ENCODE measurements around the gene SBF2. TPM values are rescaled to one million over a fixed set of nuclear protein-coding genes. Genes with fewer than 3 reads are reported as not detected.
"Not testable (repeated sequence)": the region's sequence is repeated elsewhere in the genome, so short reads cannot be mapped to it uniquely, and the experiment has no call there.

Gene SBF2
- total RNA-seq, 1 experiment from 2014 or later: 31.3 TPM

- POLR2A ChIA-PET (ENCODE audit: unreplicated experiment): no interaction called here
- Histone ChIP-seq H3K4me1 (ENCODE audit: insufficient read depth, low read length) (peaks cover 14% of the 10 kb centered on the region; the same call in 1 of the 2 replicates), H3K79me2 (ENCODE audit: low read length) (peaks cover 24% of the 10 kb centered on the region), H3K9ac (ENCODE audit: low read length) (no peak overlapping the region), H3K27me3 (ENCODE audit: low read length) (no peaks in the 10 kb centered on the region), H3F3A (ENCODE audit: low read length, unreplicated experiment) (no peaks in the 10 kb centered on the region), H3K4me3 (ENCODE audit: low read length) (no peak overlapping the region), H3K9me2 (replicated peaks; ENCODE audit: low read length) (no peaks in the 10 kb centered on the region), H3K9me3 (ENCODE audit: low read length) (no peaks in the 10 kb centered on the region), H3K4me2 (ENCODE audit: low read length) (no peak overlapping the region), H2AFZ (ENCODE audit: low read length) (no peak overlapping the region), H3K36me3 (ENCODE audit: low read depth, low read length) (no peaks in the 10 kb centered on the region), H4K20me1 (ENCODE audit: low read length) (no peaks in the 10 kb centered on the region), H3K27ac (ENCODE audit: low read length) (no peak overlapping the region)
- intact Hi-C loops (cut with micrococcal nuclease): no loop called here
- BruUV-seq (replicated peaks): no TSS peak
- no peak; the same call in 1 of the 2 replicates for ATAC-seq
- CTCF ChIA-PET: no interaction called here
- DNase-seq: peak; percentile 57
- no peak for TF ChIP-seq EZH2 (IDR thresholded peaks at IDR 0.05; ENCODE audit: low read length, unreplicated experiment)
Observed at GRCh38 chr11:10233581-10233980, 60.4 kb downstream of the SBF2 start.

GRCh38 chr11:10232756-10233155 lies 61.3 kb downstream of the SBF2 start:
- H3K9me3 ChIP-seq (ENCODE audit: low read length): no peaks in the 10 kb centered on the region
- no peaks in the 10 kb centered on the region for H4K20me1 ChIP-seq (ENCODE audit: low read length)
- H3K27me3 ChIP-seq (ENCODE audit: low read length): no peaks in the 10 kb centered on the region
- H3K79me2 ChIP-seq (ENCODE audit: low read length): peaks cover 23% of the 10 kb centered on the region
- no peak overlapping the region for H3K9ac ChIP-seq (ENCODE audit: low read length)
- DNase-seq: no peak
- ChIA-PET POLR2A (ENCODE audit: unreplicated experiment) (no interaction called here), CTCF (no interaction called here)
- H3K4me3 ChIP-seq (ENCODE audit: low read length): no peak overlapping the region
- H3K9me2 ChIP-seq (replicated peaks; ENCODE audit: low read length): no peaks in the 10 kb centered on the region
- no peaks in the 10 kb centered on the region for H3K36me3 ChIP-seq (ENCODE audit: low read depth, low read length)
- no peak overlapping the region for H2AFZ ChIP-seq (ENCODE audit: low read length)
- peaks cover 14% of the 10 kb centered on the region; the same call in 1 of the 2 replicates for H3K4me1 ChIP-seq (ENCODE audit: insufficient read depth, low read length)
- intact Hi-C loops (cut with micrococcal nuclease): no loop called here
- no peak overlapping the region for H3K4me2 ChIP-seq (ENCODE audit: low read length)
- no peak for TF ChIP-seq CTCF (conservative IDR thresholded peaks at IDR 0.05; ENCODE audit: low read depth, low read length)
- TF ChIP-seq EZH2 (IDR thresholded peaks at IDR 0.05; ENCODE audit: low read length, unreplicated experiment): no peak
- no peak for TF ChIP-seq EZH2phosphoT487 (IDR thresholded peaks at IDR 0.05; ENCODE audit: borderline replicate concordance, low read length)
- H3K27ac ChIP-seq (ENCODE audit: low read length): no peak overlapping the region
- no peak for ATAC-seq
- no peaks in the 10 kb centered on the region for H3F3A ChIP-seq (ENCODE audit: low read length, unreplicated experiment)
- BruUV-seq (replicated peaks): no TSS peak

GRCh38 chr11:10231803-10232202 lies 62.2 kb downstream of the SBF2 start:
- H3K9ac ChIP-seq (ENCODE audit: low read length); DNase-seq; BruUV-seq (replicated peaks); H3K36me3 ChIP-seq (ENCODE audit: low read depth, low read length); H3K4me3 ChIP-seq (ENCODE audit: low read length); intact Hi-C loops (cut with micrococcal nuclease); H4K20me1 ChIP-seq (ENCODE audit: low read length); H2AFZ ChIP-seq (ENCODE audit: low read length); H3K27ac ChIP-seq (ENCODE audit: low read length); CTCF ChIA-PET; H3K9me3 ChIP-seq (ENCODE audit: low read length); H3K4me2 ChIP-seq (ENCODE audit: low read length); ATAC-seq; H3K27me3 ChIP-seq (ENCODE audit: low read length); H3K9me2 ChIP-seq (replicated peaks; ENCODE audit: low read length); POLR2A ChIA-PET (ENCODE audit: unreplicated experiment); H3F3A ChIP-seq (ENCODE audit: low read length, unreplicated experiment): not testable (repeated sequence)
- Histone ChIP-seq H3K4me1 (ENCODE audit: insufficient read depth, low read length) (peaks cover 11% of the 10 kb centered on the region; the same call in 1 of the 2 replicates), H3K79me2 (ENCODE audit: low read length) (peaks cover 16% of the 10 kb centered on the region; the same call in 1 of the 2 replicates)

GRCh38 chr11:10225553-10225952 lies 68.5 kb downstream of the SBF2 start:
- no peaks in the 10 kb centered on the region for H3K9me2 ChIP-seq (replicated peaks; ENCODE audit: low read length)
- H3K9me3 ChIP-seq (ENCODE audit: low read length): no peaks in the 10 kb centered on the region
- CTCF ChIA-PET: no interaction called here
- H4K20me1 ChIP-seq (ENCODE audit: low read length): no peaks in the 10 kb centered on the region
- DNase-seq (no peak), ATAC-seq (no peak)
- H3K9ac ChIP-seq (ENCODE audit: low read length): no peak overlapping the region
- no peaks in the 10 kb centered on the region for H3K79me2 ChIP-seq (ENCODE audit: low read length)
- intact Hi-C loops (cut with micrococcal nuclease): no loop called here
- no peak overlapping the region for H3K27ac ChIP-seq (ENCODE audit: low read length)
- H3K4me1 ChIP-seq (ENCODE audit: insufficient read depth, low read length): no peaks in the 10 kb centered on the region
- H3K4me3 ChIP-seq (ENCODE audit: low read length): no peak overlapping the region
- POLR2A ChIA-PET (ENCODE audit: unreplicated experiment): no interaction called here
- H3F3A ChIP-seq (ENCODE audit: low read length, unreplicated experiment): no peaks in the 10 kb centered on the region
- H3K27me3 ChIP-seq (ENCODE audit: low read length): no peaks in the 10 kb centered on the region
- H3K4me2 ChIP-seq (ENCODE audit: low read length): no peak overlapping the region
- TF ChIP-seq EZH2phosphoT487 (IDR thresholded peaks at IDR 0.05; ENCODE audit: borderline replicate concordance, low read length): no peak
- TF ChIP-seq EZH2 (IDR thresholded peaks at IDR 0.05; ENCODE audit: low read length, unreplicated experiment): no peak
- TF ChIP-seq CTCF (conservative IDR thresholded peaks at IDR 0.05; ENCODE audit: low read depth, low read length): no peak
- no peak overlapping the region for H2AFZ ChIP-seq (ENCODE audit: low read length)
- no TSS peak for BruUV-seq (replicated peaks)
- H3K36me3 ChIP-seq (ENCODE audit: low read depth, low read length): no peaks in the 10 kb centered on the region
